Upper lobe of left lung (tissue), 4 donors: ENCODE measurements around the gene MED13L.

ENCODE experiments used
- EP300 ChIP-seq, 4 donors: sonication (generic); formaldehyde crosslinking; IDR thresholded peaks; one replicate each; pipeline ENCODE4 v1.5.1; 2017; ENCODE audit warnings: antibody characterized with exemption in 4 of 4, control low read depth in 2 of 4
- TF ChIP-seq, protein P1 (sequence below), 6 experiments: fragments of 450-650 bp in 4 of 6; fragments of 200-600 bp in 2 of 6; sonication (generic) in 2 of 6; IDR thresholded peaks; one replicate each; pipeline ENCODE4 v1.5.1; 2016 to 2019; ENCODE audit warnings: antibody characterized with exemption in 6 of 6

DNA sequence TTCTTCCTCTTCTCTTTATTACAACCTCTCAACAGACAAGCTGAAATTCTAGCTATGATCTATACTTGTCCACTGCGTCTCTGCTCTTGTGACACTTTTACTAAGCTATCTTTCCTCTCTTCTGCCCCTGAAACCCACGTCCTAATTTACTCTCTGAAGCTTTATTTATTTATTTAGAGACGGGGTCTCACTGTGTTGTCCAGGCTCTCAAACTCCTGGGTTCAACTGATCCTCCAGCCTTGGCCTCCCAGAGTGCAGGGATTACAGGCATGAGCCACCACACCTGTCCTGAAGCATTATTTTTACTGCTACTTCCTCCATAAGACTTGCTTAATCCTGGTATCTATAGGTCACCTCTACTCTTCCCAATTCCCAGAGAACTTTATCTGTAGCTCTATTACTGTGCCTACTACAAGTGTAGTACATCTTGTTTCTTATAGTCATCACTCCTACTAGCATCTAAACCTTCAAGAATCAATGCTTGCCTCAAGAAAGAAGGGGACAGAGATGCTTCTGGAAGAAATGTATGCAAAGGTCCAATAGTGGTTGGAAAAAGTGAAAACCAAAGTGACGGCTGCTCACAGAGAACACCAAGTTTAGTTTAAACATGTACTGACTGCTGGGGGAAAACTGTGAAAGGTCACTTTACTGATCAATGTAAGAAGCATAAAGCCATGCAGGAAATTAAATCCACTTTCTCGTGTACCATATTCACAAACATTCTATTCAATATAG is 61.3 kb downstream of the MED13L start:
- no peak for TF ChIP-seq EP300 (IDR thresholded peaks at IDR 0.05)
- TF ChIP-seq, protein P1, sequence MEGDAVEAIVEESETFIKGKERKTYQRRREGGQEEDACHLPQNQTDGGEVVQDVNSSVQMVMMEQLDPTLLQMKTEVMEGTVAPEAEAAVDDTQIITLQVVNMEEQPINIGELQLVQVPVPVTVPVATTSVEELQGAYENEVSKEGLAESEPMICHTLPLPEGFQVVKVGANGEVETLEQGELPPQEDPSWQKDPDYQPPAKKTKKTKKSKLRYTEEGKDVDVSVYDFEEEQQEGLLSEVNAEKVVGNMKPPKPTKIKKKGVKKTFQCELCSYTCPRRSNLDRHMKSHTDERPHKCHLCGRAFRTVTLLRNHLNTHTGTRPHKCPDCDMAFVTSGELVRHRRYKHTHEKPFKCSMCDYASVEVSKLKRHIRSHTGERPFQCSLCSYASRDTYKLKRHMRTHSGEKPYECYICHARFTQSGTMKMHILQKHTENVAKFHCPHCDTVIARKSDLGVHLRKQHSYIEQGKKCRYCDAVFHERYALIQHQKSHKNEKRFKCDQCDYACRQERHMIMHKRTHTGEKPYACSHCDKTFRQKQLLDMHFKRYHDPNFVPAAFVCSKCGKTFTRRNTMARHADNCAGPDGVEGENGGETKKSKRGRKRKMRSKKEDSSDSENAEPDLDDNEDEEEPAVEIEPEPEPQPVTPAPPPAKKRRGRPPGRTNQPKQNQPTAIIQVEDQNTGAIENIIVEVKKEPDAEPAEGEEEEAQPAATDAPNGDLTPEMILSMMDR (IDR thresholded peaks at IDR 0.05) = no peak
